Renal pelvis (tissue), 4 donors: ENCODE results near the gene SLC44A4. TPM values are rescaled to one million over a fixed set of nuclear protein-coding genes. Genes with fewer than 3 reads are reported as not detected.
A peak's percentile ranks its signal among the peaks of the same experiment; 100 is the strongest.

Source experiments
- DNase-seq: peaks from one replicate; pipeline ENCODE4 v3.0.0-alpha.2; 2013
- polyA plus RNA-seq, 3 donors: library from polyadenylated mRNA; unstranded; fragments of 120-200 nt; gene quantifications; one replicate each; pipeline ENCODE4 v1.2.1, GENCODE V29; 2013; ENCODE audit not compliant: insufficient read length in 3 of 3

Gene SLC44A4
- polyA plus RNA-seq, 3 donors, result 35.1 to 68.8 (median 66.9) TPM

DNA sequence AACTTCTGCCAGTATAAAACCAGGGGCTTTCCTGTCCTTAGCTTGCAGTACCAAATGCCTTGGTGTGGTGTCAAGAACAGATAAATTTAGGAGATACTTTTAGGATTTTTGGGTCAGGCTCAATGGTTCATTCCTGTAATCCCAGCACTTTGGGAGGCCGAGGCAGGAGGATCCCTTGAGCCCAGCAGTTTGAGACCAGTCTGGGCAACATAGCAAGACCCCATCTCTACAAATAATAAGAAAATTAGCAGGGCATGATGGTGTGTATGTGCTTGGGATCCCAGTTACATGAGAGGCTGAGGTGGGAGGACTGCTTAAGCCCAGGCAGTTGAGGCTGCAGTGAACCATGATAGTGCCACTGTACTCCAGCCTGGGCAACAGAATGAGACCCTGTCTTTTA lies 26.2 kb upstream of the SLC44A4 start:
- DNase-seq, result no peak

DNA sequence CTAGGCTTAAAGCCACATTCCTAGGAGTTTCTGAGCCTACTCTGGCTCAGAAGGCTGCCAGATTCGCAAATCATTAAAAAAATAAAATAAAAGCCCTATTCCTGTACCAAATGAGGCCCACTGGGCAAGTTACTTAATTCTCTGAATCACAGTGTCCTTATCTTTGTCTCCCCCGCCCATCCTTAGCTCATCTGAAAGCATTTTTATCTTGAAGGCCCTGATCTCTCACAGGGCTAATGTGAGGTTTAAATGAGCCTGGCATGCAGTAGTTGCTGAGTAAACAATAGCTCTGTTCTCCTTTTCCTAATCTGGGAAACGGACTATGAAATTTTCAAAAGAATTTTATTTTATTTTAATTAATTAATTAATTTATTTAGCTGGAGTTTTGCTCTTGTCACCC lies 25.2 kb upstream of the SLC44A4 start:
- no peak for DNase-seq

GRCh38 chr6:31901953-31902643 lies 23.3 kb upstream of the SLC44A4 start, which contains the start of gene ZBTB12:
TSS of gene ZBTB12 (minus strand) at chr6:31902086. CDS start at chr6:31901305, 781 bp downstream.
- peak; percentile 98 for DNase-seq

DNA sequence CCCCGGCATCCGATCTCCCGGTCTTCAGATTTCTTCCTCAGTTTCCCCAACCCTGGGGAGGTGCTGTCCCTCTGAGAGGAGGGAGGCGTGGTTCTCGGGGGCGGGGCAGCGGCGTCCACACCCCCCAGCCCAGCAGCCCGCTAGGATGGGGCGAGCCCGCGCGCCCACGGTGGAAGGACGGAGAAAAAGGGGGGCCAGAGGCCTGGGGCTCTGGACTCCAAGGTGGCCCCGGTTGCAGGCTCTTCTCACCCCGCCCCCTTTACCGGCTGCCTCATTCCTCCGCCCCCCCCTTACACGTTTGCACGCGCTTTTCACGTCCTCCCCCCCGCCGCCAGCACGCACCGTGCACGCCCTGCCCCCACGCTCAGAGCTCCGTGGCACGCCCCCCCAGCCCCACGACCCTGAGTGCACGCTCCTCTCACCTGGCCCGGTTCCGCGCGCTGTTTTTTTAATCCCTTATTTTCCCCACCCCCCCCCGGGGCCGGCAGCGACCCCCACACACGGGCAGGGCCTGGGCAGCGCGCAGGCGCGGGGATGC lies 22.7 kb upstream of the SLC44A4 start:
- DNase-seq, result peak; percentile 29

GRCh38 chr6:31900917-31901414 lies 22.2 kb upstream of the SLC44A4 start:
- no peak for DNase-seq

GRCh38 chr6:31899882-31900722 lies 21.3 kb upstream of the SLC44A4 start:
- DNase-seq, result no peak

DNA sequence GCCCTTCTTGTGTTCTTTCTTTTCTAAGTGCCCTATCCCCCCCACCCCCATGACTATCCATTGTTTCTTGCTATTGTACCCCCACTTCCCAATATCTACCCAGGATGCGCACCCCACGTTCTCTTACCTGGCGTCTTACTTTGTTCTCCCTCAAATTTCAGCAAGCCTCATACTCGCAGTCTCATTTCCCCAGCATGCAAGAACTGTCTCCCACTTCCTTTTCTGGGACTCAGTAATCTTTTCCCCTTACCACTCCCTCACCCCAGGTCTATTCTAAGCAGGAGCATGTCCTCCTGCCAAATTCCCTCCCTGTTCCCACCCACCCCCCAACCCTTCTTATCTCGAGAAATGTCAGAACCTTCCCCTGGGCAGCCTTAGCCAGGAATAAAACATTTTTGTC lies 20.4 kb upstream of the SLC44A4 start:
- no peak for DNase-seq

- DNase-seq, result peak; percentile 41
These were observed 19.7 kb upstream of the SLC44A4 start for GRCh38 chr6:31898383-31899011.

DNA sequence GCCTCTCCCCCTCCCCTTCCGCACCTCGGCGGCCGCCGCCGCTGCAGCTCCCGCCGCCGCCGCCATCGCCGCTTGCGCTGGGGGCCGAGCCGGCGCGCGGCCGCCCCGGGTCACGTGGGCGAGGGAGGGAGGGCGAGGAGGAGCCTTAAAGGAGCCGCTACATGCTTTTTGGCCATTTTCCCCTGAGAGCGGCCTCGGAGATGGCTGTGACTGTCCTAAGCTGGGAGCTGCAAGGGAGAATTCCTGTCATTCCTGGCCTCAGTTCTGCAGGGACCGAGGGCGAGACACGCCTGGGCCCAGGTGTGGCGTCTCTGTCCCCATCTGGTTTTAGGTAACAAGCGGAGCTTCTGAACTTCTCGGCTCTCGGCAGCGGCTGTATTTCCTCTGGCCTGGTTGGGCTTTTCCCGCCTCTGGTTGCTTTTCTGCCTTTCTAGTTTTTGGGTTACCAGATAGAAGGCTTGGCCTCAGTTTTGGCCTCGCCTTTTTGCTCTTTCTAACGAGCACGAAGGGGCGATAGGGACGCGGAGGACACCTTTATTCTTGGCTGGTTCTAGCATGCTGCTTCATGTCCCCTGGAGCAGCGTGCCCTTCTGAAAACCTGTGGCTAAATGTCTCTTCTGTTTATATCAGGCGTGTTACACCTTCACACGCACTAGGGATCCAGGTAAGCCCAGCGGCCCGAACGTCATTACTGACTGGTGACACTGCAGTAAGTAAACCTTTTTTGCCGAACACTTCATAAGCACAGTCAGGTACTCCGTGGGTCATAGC lies 19.0 kb upstream of the SLC44A4 start, which contains the start of gene EHMT2:
Gene EHMT2 (minus strand): TSS at position 87 of the 771 bp plus-strand sequence. CDS start 21 bp downstream, at position 66.
- peak; percentile 88 for DNase-seq

DNA sequence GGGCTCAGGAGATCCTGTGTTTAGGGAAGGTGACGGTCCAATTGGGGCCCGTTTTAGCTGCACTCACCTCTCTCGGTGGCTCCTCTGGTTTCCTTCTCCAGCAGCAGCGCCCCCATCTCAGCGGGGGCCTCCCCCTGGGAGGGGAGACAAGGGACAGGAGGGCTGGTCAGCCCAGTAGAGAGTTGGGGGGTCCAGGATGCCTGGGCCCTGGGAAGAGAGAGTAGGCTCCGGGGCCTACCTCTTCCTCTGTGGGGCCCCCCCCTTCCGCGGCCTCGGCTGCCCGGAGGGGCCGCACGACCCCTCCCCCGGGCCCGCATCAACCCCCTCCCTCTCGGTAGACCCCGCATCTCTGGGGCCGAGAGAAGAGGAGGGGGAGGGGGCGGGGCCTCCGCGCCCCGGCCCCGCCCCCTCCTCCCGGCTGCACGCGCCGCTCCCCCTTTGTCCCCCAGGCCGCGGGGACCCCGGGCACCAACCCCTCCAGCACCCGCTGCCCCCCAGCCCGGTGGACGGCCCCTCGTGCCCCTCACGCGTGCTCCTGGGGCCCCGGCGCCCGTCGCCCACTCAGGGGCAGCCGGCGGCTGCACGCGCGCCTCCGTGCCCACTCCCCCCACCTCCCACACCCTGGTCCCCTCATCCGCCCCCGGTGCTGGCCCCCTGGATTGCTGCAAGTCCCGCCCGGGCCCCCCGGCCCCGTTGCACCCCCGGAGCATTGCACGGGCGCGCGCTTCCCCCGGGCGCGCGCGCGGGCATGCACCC lies 18.2 kb upstream of the SLC44A4 start:
- DNase-seq, result no peak

DNA sequence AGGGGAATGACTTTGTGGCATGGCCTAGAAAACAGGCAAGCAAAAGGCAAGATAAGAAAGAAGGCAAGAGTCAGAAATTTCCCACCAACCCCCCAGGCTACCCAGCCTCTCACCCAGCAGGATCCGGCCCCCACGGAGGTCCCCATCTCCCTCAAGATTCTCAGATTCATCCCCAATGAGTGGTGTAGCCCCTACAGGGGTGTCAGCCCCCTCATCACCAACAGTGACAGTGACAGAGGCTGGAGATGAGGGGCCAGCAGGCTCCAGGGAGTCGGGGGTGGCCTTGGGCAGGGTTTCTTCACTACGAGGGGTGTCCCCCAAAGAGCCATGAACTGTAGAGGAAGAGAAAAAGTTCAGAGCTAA lies 17.7 kb upstream of the SLC44A4 start:
- no peak for DNase-seq

GRCh38 chr6:31892821-31893220 lies 14.0 kb upstream of the SLC44A4 start:
- DNase-seq, result no peak

GRCh38 chr6:31889331-31889972 lies 10.7 kb upstream of the SLC44A4 start:
- DNase-seq, result no peak

DNA sequence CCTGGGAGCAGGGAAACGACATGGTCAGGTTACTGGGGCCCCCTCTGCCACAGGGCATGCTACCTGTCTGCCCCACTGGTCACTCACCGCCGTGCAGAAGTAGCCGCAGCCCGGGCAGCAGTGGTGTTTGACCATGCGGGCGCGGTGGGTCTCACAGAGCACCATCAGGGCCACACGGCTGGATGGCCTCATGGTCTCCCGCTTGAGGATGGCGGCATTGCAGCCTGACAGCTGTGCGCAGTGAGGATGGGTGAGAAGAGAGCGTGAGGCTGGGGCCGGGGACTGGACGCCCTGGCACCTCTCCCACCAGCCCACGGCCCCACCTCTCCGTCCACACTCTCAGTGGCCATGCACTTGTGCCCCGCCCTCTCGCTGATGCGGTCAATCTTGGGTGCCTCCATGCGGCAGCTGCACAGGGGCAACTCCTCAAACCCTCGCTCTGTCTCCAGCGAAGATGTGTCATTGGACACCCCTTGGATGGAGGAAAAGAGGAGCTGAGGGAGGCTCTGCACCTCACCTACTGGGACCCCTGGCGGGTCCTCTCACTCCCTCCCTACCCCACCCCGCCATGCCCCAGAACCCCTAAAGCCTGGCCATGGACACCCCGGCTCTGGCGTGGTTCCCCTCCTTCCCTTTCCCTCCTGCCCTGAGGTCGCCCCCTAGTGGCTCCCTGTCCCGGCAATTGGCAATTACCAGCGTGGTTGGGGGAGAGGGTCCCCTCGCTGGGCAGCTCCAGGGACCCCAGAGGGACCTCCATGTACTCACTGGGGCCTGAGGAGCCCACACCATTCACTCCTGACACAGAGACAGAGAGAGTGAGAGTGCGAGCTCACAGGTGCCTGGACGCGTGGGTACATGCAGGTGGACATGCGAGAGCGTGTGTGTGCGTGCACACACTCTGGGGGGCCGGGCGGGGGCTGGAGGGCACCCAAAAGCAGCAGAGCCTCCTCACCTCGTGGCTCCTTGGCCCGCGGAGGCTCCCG lies 9.8 kb upstream of the SLC44A4 start:
- DNase-seq, result no peak

DNA sequence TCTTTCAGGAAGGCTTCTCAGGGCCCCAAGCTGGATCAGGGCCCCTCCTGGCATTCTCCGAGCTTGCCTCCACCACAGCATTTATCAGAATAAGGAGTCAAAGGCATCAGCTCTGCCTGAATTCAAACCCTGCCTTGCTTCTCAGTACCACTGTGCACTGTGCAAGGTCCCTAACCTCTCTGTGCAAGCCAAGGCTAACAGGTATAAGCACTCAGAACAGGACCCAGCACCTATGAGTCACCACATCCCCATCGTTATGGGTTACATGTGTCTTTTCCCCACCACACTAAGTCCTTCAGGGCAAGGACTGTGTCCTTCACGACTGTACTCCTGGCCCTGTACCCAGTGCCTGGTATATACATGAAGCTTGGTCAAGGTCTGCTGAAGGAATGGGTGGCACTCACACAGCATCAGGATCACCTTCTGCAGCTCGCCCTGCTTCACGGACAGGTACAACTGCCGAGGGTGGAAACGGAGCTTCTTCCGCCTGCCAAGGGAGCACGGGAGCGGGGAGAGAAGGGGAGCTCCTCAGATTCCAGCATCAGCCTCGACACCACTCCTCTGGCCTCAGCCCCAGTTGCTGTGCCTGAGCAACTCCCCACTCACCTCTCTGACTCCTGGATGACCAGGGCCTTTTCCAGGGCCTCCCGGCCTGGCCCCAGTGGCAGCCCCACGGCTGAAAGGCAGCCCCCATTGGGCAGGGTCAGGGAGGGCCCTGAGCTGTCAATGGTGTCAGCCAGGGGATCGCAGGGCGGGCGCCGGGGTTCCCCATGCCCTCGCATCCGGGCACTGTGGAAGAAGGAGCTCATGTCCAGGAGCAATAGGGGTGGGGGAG lies 8.6 kb upstream of the SLC44A4 start:
- no peak for DNase-seq

DNA sequence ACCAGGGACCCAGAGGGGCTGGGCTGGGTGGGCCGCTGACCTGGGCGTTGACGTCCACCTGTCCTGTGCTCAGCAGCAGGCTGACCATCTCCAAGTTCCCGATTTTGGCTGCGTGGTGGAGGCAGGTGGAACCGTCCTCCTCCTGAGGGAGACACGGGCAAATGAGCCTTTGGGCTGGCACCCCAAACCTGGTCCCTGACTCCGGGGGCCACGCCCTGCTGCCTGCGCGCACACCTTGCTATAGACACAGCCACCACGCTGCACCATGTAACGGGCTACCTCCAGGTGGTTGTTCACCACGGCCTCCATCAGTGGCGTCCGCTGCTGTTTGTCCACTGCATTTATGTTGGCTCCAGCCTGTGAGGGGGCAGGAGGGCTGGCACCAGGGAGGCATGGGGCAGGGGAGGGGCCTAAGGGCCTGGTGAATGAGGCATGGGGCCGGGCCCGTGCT lies 7.8 kb upstream of the SLC44A4 start:
- DNase-seq, result no peak

GRCh38 chr6:31884528-31885035 lies 5.8 kb upstream of the SLC44A4 start:
- no peak for DNase-seq

DNA sequence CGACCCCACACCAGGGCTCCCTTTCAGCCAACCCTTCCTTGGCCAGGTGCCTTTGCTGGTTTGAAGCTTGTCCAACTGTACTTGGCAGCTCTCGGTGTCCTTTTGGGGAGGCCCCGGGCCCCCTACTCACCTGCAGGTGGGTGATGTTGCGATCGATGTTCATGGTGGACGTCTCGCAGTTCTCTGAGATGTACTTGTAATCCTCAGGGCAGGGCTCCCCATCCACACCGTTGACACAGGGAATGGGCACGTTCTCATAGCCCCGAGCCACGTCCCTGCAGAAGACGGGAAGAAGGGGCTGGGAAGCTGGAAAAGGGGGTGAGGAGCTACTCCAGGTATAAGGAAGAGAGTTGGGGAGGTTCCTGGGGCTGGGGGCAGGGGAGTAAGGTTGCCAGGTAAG lies 4.9 kb upstream of the SLC44A4 start:
- DNase-seq, result no peak
